Activated CD4-positive, alpha-beta T cell treated with anti-CD3 and anti-CD28 coated beads for 36 hours (primary cell): ENCODE measurements around the gene GPALPP1. TPM values are rescaled to one million over a fixed set of nuclear protein-coding genes. Genes with fewer than 3 reads are reported as not detected.

Source experiments
- ATAC-seq: fragments of 200-7000 bp; cut with Tn5 transposase; one replicate; pipeline ENCODE4 v1.10.0; 2021; ENCODE audit warnings: mild to moderate bottlenecking, moderate library complexity
- CTCF ChIA-PET: fragments of 350-600 bp; sonication (Branson Sonifier 250); formaldehyde crosslinking; loops from one replicate; lab custom pipeline; 2021; ENCODE audit warnings: antibody characterized with exemption; lab: Charles Lee
- POLR2A ChIA-PET: fragments of 350-600 bp; sonication (Branson Sonifier 250); formaldehyde crosslinking; loops from one replicate; lab custom pipeline; 2021; ENCODE audit warnings: antibody characterized with exemption, inconsistent platforms; lab: Charles Lee
- DNase-seq: peaks from one replicate; pipeline ENCODE4 v3.0.0-alpha.2; 2020
- H3K27ac Mint-ChIP-seq: one replicate; pipeline ENCODE4 v1.8.0; 2021; ENCODE audit warnings: mixed read lengths
- H3K27me3 Mint-ChIP-seq: one replicate; pipeline ENCODE4 v1.8.0; 2021; ENCODE audit warnings: mixed read lengths
- H3K36me3 Mint-ChIP-seq: one replicate; pipeline ENCODE4 v1.8.0; 2021; ENCODE audit warnings: low read depth, mixed read lengths
- H3K4me1 Mint-ChIP-seq: one replicate; pipeline ENCODE4 v1.8.0; 2021; ENCODE audit warnings: mixed read lengths
- H3K4me3 Mint-ChIP-seq: one replicate; pipeline ENCODE4 v1.8.0; 2021; ENCODE audit warnings: mild to moderate bottlenecking, moderate library complexity, mixed read lengths
- H3K9me3 Mint-ChIP-seq: one replicate; pipeline ENCODE4 v1.8.0; 2021; ENCODE audit warnings: low read depth, mixed read lengths
- intact Hi-C, 2 experiments: fragments of 100-400 bp; cut with DNase I in 1 of 2; cut with micrococcal nuclease in 1 of 2; formaldehyde crosslinking; loops; one replicate each; pipeline versions ENCODE4 v1.14.2 to v1.15.1; 2022 to 2024; cut with DNase I, micrococcal nuclease
- total RNA-seq, 2 experiments: library from RNA; stranded (reverse); gene quantifications; one replicate each; pipeline ENCODE4 v1.2.3, GENCODE V29; 2021

Gene GPALPP1
- total RNA-seq, 2 experiments from 2014 or later = 31.8 to 40.5 TPM

DNA sequence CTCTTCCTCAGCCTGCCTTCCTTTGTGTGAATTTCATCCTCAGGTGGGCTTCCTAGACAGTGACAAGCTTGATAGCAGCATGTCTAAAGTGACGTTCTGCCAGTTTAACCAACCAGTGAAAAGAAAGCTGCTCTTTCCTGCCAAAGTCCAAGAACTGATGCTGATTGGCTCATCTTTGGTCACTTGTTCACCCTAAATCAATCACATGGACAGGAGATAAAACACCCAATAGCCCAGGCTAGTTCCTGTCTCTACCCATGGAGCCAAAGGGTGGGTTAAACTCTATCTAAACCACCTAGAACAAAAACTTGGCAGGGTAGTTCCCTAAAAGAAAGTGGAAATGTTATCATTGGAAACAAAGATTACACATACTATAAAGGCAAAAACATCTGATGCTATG is 50.8 kb downstream of the GPALPP1 start:
- CTCF ChIA-PET = interaction anchor here (0.6 to 4.0 kb wide), 3 partner anchors 44 to 259 kb away, joined by 3 to 13 read pairs (median 3); no protein-coding TSS in a partner anchor
- H3K27ac Mint-ChIP-seq = no peak overlapping the region
- H3K9me3 Mint-ChIP-seq = no peaks in the 10 kb centered on the region
- peaks cover 5% of the 10 kb centered on the region for H3K27me3 Mint-ChIP-seq
- no peak for DNase-seq
- intact Hi-C loops = no loop called here
- POLR2A ChIA-PET = no interaction called here
- H3K36me3 Mint-ChIP-seq = no peaks in the 10 kb centered on the region
- H3K4me3 Mint-ChIP-seq = no peak overlapping the region
- peaks cover 3% of the 10 kb centered on the region for H3K4me1 Mint-ChIP-seq
- no peak for ATAC-seq

DNA sequence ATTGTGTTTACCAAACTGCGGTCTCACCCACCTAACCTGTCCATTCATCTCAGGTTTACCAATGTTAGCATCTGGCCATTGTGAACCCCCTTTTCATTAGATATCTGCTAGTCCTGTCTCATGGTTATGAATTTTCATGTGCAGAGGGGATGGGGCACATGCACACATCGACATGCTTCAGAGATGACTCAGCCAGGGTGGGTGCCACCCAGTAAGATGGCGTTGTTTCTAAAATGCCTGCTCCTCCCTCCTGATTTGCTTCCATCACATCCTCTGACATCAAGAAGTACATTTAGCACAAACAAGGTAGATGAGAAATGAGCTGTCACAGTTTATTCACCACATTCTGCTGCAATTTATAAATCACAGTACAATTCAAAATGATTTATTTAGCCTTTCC is 51.3 kb downstream of the GPALPP1 start:
- ChIA-PET CTCF (interaction anchor here (0.6 to 4.0 kb wide), 4 partner anchors 43 to 267 kb away, joined by 3 to 13 read pairs (median 3); no protein-coding TSS in a partner anchor), POLR2A (no interaction called here)
- Mint-ChIP-seq H3K4me1 (peaks cover 3% of the 10 kb centered on the region), H3K36me3 (no peaks in the 10 kb centered on the region), H3K9me3 (no peaks in the 10 kb centered on the region), H3K4me3 (no peak overlapping the region), H3K27ac (no peak overlapping the region), H3K27me3 (peaks cover 5% of the 10 kb centered on the region)
- intact Hi-C loops = no loop called here
- ATAC-seq (peak; percentile 69), DNase-seq (peak; percentile 30)

DNA sequence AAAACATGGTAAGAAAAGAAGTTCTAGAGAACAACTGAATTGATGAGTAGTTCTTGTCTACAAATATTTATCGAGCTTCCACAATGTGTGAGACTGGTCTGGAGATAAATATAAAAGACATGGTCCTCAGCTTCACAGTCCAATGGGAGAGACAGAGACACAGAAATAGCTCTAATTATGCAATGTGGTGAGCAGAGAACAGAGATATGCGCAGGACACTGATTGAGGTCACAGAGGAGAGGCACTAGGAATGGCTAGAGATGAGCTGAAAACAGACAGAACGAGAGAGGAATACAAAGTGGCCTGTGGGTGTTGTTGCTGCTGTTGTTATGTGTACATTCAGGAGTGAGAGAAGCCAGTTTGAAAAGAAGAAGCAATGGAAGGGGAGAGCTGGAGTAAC is 53.2 kb downstream of the GPALPP1 start:
- H3K27me3 Mint-ChIP-seq = peaks cover 8% of the 10 kb centered on the region
- POLR2A ChIA-PET = interaction anchor here (0.7 kb wide), 1 partner anchor 422 kb away, joined by 3 read pairs; the partner anchor contains the start of gene COG3
- no peak overlapping the region for H3K27ac Mint-ChIP-seq
- ATAC-seq (no peak), DNase-seq (no peak)
- H3K4me3 Mint-ChIP-seq = no peak overlapping the region
- CTCF ChIA-PET = interaction anchor here (0.6 to 4.0 kb wide), 3 partner anchors 36 to 585 kb away, joined by 3 to 13 read pairs (median 3); no protein-coding TSS in a partner anchor
- no peaks in the 10 kb centered on the region for H3K36me3 Mint-ChIP-seq
- intact Hi-C loops = no loop called here
- H3K9me3 Mint-ChIP-seq = no peaks in the 10 kb centered on the region
- H3K4me1 Mint-ChIP-seq = peaks cover 9% of the 10 kb centered on the region

DNA sequence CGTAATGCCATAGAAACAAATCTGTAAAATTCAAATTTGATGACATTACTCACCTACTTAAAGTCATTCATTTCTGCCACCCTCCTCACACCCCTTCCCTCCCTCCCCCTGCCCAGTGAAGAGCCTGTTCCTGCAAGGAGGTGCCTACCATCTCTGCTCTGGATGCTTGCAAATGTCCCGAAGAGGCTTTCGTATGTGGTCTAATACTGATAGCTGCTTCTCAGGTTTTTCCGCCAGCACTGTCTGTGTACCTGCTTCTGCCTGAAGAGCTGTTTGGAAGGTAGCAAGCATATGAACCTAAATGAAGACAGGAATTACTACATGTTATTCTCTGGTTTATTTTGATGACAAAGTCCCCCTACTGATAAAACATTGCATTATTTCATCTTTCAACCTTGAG is 57.1 kb downstream of the GPALPP1 start:
- ChIA-PET CTCF (interaction anchor here (0.6 to 5.1 kb wide), 34 partner anchors 9 to 535 kb away, joined by 3 to 88 read pairs (median 3); partner anchors contain the start of genes GTF2F2 and SLC25A30), POLR2A (interaction anchor here (0.7 kb wide), 1 partner anchor 262 kb away, joined by 3 read pairs; no protein-coding TSS in a partner anchor)
- peak; percentile 16 for DNase-seq
- Mint-ChIP-seq H3K4me1 (peaks cover 18% of the 10 kb centered on the region), H3K27ac (no peak overlapping the region), H3K9me3 (no peaks in the 10 kb centered on the region), H3K4me3 (peak overlapping the region; percentile 54), H3K36me3 (no peaks in the 10 kb centered on the region), H3K27me3 (peaks cover 21% of the 10 kb centered on the region)
- intact Hi-C loops = loop anchor here (2.0 to 5.0 kb wide), 4 partner anchors 74 to 348 kb away; partner anchors contain the start of gene GTF2F2 (in 1 of the 2)
- ATAC-seq = no peak

DNA sequence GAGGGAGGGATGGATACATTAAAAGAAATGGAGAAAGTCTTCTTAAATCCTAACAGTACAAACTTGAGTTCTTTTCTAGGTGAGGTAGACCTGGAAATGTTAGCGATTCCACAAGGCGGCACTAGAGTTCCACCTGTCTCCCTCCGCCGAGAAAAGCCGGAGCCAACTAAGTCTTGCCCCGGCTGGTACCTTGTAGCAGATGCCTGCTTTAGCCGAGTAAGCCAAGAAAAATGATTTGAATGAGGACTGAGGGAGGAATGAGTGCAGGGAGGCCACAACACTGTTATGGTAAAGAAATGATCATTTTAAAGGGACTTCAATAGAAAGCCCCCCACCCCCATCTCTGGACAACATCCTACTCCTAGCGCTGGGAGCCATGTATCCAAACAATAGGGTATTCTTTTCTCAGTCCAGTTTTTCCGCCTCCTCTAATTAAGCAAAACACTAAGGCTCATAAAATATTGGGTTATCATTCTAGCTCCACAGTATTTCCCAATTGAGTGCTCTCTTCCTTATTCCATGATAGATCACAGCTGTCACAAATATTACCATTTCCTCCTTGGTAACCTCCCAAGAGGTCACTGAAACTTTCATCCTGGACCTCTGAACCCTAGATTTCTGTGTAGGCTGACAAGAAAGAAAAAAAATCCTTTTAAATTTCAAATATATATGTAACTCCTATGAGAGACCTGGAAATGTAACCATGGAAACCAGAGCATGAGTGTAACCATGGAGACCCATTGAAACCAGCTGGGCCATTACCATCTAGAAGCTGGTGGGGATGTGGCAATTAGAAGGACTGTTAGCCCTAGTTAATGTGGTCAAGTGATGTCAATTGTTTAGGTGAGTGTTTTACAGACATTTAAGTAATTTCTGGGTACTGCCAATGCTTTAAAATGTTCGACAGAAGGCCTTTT is 58.3 kb downstream of the GPALPP1 start:
- H3K27ac Mint-ChIP-seq = no peak overlapping the region
- POLR2A ChIA-PET = no interaction called here
- peaks cover 18% of the 10 kb centered on the region for H3K4me1 Mint-ChIP-seq
- peaks cover 29% of the 10 kb centered on the region for H3K27me3 Mint-ChIP-seq
- peak; percentile 90 for DNase-seq
- H3K9me3 Mint-ChIP-seq = no peaks in the 10 kb centered on the region
- intact Hi-C loops = loop anchor here (1.0 to 5.0 kb wide), 7 partner anchors 73 to 347 kb away; partner anchors contain the start of gene GTF2F2 (in 2 of the 2)
- H3K36me3 Mint-ChIP-seq = no peaks in the 10 kb centered on the region
- ATAC-seq = peak; percentile 85
- H3K4me3 Mint-ChIP-seq = peak overlapping the region; percentile 54
- CTCF ChIA-PET = interaction anchor here (0.7 to 5.1 kb wide), 41 partner anchors 8 to 444 kb away, joined by 3 to 88 read pairs (median 3); partner anchors contain the start of genes GTF2F2 and SLC25A30

DNA sequence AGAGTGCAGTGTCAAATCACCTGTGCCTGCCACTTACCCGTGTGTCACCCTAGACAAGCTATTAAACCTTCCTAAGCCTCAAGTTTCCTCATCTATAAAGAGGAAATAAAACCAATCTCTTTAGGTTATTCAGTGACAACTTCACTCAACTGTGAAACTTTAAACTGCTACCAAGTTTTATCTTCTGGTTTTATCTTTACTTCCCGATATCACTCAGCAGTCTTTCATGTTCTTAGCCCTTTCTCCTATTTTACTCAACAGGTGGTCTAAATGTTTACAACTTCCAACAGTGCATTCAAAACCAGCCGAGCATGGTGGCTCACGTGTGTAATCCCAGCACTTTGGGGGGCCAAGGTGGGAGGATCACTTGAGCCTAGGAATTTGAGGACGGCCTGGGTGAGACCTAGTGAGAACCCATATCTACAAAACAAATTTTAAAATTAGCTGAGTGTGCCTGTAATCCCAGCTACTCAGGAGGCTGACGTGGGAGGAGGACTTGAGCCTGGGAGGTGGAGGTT is 59.6 kb downstream of the GPALPP1 start:
- Mint-ChIP-seq H3K36me3 (no peaks in the 10 kb centered on the region), H3K4me3 (no peak overlapping the region), H3K4me1 (peaks cover 18% of the 10 kb centered on the region), H3K27me3 (peaks cover 34% of the 10 kb centered on the region), H3K9me3 (no peaks in the 10 kb centered on the region), H3K27ac (no peak overlapping the region)
- intact Hi-C loops = loop anchor here in 1 of 2 experiments (5.0 kb wide), 1 partner anchor 208 kb away; no protein-coding TSS in a partner anchor
- CTCF ChIA-PET = interaction anchor here (0.7 to 5.1 kb wide), 9 partner anchors 78 to 291 kb away, joined by 3 to 88 read pairs (median 5); no protein-coding TSS in a partner anchor
- peak; percentile 18 for DNase-seq
- POLR2A ChIA-PET = interaction anchor here (0.7 kb wide), 1 partner anchor 248 kb away, joined by 4 read pairs; no protein-coding TSS in a partner anchor
- peak; percentile 65 for ATAC-seq

DNA sequence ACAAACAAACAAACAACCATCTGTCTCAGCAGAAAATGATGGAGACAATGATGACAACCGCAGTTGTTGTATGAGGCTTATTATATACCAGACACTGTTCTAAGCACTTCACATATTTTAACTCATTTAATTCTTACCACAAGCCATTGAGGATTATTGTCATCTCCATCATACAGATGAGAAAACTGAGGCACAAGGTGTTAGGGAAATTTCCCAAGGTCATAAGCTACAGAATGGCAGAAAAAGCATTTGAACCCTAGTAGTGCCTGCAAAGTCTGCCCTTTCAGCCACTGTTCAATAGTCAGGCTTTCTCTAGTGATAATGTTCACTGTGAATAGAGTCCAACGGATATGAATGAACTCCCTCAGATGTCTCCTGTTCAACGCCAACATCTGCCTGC is 60.1 kb downstream of the GPALPP1 start:
- Mint-ChIP-seq H3K36me3 (no peaks in the 10 kb centered on the region), H3K4me1 (peaks cover 20% of the 10 kb centered on the region), H3K4me3 (no peak overlapping the region), H3K27ac (no peak overlapping the region), H3K9me3 (no peaks in the 10 kb centered on the region), H3K27me3 (peaks cover 36% of the 10 kb centered on the region)
- CTCF ChIA-PET = interaction anchor here (0.9 to 5.1 kb wide), 5 partner anchors 207 to 290 kb away, joined by 4 to 88 read pairs (median 5); no protein-coding TSS in a partner anchor
- DNase-seq = no peak
- POLR2A ChIA-PET = interaction anchor here (0.6 kb wide), 1 partner anchor 279 kb away, joined by 3 read pairs; no protein-coding TSS in a partner anchor
- intact Hi-C loops = loop anchor here in 1 of 2 experiments (5.0 kb wide), 1 partner anchor 208 kb away; no protein-coding TSS in a partner anchor
- no peak for ATAC-seq

DNA sequence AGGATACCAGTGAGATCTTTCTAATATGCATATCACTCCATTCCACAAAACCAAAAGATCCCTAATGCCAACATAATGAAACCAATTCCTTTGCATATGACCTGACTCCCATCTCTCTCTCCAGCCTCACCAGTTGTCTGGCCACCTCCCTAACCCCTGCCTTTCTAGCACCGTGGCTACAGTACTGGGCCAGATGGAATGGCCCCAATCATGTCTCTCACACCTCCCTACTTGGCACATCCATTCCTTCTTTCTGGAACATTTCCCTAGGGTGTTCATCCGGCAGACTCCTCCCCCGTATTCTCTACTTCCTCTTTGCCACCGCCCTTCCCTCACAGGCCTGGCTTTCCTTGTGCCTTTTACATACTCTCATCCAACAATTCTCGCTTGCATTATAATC is 62.0 kb downstream of the GPALPP1 start:
- CTCF ChIA-PET = no interaction called here
- H3K27ac Mint-ChIP-seq = no peak overlapping the region
- no peaks in the 10 kb centered on the region for H3K9me3 Mint-ChIP-seq
- peaks cover 36% of the 10 kb centered on the region for H3K27me3 Mint-ChIP-seq
- peaks cover 36% of the 10 kb centered on the region for H3K4me1 Mint-ChIP-seq
- POLR2A ChIA-PET = no interaction called here
- H3K4me3 Mint-ChIP-seq = no peak overlapping the region
- ATAC-seq (no peak), DNase-seq (no peak)
- H3K36me3 Mint-ChIP-seq = no peaks in the 10 kb centered on the region
- intact Hi-C loops = no loop called here

DNA sequence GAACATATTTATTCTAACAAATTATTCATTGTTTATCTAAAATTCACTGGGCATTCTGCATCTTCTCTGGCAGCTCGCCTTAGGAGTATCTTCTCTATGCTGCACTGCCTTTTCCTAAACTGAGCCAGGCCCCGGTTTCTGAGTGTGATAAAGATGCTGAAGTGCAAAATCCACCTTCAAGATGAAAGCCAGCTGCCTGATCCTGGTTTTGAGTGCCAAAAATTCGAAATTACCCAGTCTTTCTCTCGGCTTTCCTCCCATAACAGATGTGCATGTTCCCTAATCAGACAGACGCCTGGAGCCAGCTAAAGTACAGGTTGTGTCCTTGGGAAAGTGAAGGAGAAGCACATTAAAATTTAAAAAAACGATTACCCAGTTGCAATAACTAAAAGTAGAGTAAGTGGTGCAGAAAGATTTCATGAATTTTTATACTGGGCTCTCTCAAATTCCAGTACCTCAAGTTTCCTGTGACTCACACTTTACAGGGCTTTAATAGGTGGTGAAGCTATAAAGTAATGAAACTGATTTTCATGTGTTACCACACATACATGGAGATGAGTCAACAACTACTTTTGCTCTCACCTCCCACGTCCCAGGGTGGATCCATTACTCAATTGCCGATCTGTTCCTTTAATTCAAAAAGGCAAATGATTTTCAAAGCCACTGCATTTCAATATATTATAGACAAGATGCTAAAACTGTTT is 66.0 kb downstream of the GPALPP1 start:
- ATAC-seq = peak; percentile 99
- intact Hi-C loops = loop anchor here (1.0 kb wide), 3 partner anchors 64 to 312 kb away; no protein-coding TSS in a partner anchor
- POLR2A ChIA-PET = interaction anchor here (0.7 kb wide), 2 partner anchors 142 to 286 kb away, joined by 5 to 7 read pairs; partner anchors contain the start of gene TPT1
- Mint-ChIP-seq H3K4me3 (no peak overlapping the region), H3K9me3 (no peaks in the 10 kb centered on the region), H3K27ac (no peak overlapping the region), H3K36me3 (no peaks in the 10 kb centered on the region), H3K4me1 (peaks cover 28% of the 10 kb centered on the region), H3K27me3 (peaks cover 38% of the 10 kb centered on the region)
- peak; percentile 83 for DNase-seq
- CTCF ChIA-PET = interaction anchor here (0.6 to 2.3 kb wide), 4 partner anchors 8 to 792 kb away, joined by 3 to 18 read pairs (median 6); no protein-coding TSS in a partner anchor

DNA sequence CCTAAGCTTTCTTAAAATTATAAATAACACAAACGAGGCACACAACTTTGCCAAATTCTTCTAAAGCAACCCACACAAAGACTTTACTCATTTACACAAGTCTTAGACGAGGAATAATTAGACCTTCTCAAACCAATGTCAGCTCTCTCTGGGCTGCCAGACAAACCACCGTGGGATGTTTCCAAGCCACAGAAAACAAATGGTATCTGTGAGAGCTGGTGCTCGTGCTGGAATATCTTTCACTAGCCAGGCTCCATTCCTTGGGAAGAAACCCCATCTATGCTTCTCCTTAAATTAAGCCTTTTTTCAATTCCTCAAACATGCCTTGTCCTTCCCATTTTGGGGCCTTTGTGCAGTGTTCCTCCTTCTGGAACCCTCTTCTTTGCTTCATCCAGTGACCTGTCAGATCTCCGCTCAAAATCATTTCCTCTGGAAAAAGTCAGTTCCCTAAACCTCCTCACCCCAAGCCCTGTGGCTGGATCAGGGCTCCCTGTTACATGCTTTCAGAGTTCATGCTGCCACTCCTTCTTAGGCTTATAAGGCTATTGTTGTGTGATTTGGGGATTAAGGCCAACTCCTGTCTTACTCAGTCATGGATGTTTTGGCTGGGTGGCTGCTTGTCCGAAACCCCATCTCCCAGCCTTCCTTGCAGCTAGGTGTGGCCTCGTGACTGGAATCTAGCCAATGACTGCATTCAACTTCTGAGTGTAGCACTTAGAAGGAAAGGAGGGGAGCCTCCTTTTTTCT is 66.7 kb downstream of the GPALPP1 start:
- H3K4me3 Mint-ChIP-seq = no peak overlapping the region
- H3K27ac Mint-ChIP-seq = no peak overlapping the region
- no peaks in the 10 kb centered on the region for H3K36me3 Mint-ChIP-seq
- ChIA-PET CTCF (interaction anchor here (0.6 to 2.3 kb wide), 4 partner anchors 9 to 791 kb away, joined by 3 to 18 read pairs (median 6); no protein-coding TSS in a partner anchor), POLR2A (no interaction called here)
- ATAC-seq (peak; percentile 62), DNase-seq (peak; percentile 40)
- peaks cover 28% of the 10 kb centered on the region for H3K4me1 Mint-ChIP-seq
- intact Hi-C loops = loop anchor here (1.0 kb wide), 3 partner anchors 63 to 311 kb away; no protein-coding TSS in a partner anchor
- peaks cover 36% of the 10 kb centered on the region for H3K27me3 Mint-ChIP-seq
- no peaks in the 10 kb centered on the region for H3K9me3 Mint-ChIP-seq
